RWPE2 (cell line): ENCODE results near the gene DUXB.

Experiments
- ATAC-seq: fragments of 200-7000 bp; cut with Tn5 transposase; 3 replicates; pipeline ENCODE4 v1.9.1; 2021; ENCODE audit warnings: low read depth
- DNase-seq: peaks from one replicate; pipeline ENCODE4 v3.0.0-alpha.2; 2020; ENCODE audit warnings: low spot score
- H3K27ac ChIP-seq: fragments of 450-650 bp; 2 replicates; pipeline ENCODE4 v1.5.1; 2017; ENCODE audit warnings: mild to moderate bottlenecking; ENCODE audit not compliant: poor library complexity, severe bottlenecking
- H3K27me3 ChIP-seq: fragments of 250-450 bp; sonication (Bioruptor Pico); 2 replicates; pipeline ENCODE4 v1.5.1; 2021; ENCODE audit warnings: mild to moderate bottlenecking, moderate library complexity; ENCODE audit not compliant: insufficient read depth, poor library complexity, severe bottlenecking
- H3K36me3 ChIP-seq: fragments of 250-450 bp; sonication (Bioruptor Pico); 2 replicates; pipeline ENCODE4 v1.5.1; 2020; ENCODE audit warnings: low read depth, mild to moderate bottlenecking, moderate library complexity
- H3K4me1 ChIP-seq: fragments of 250-450 bp; sonication (Bioruptor Pico); 2 replicates; pipeline ENCODE4 v1.5.1; 2021; ENCODE audit warnings: mild to moderate bottlenecking, moderate library complexity; ENCODE audit not compliant: insufficient read depth, poor library complexity, severe bottlenecking
- H3K4me3 ChIP-seq: fragments of 250-450 bp; sonication (Bioruptor Pico); 2 replicates; pipeline ENCODE4 v1.5.1; 2021; ENCODE audit warnings: mild to moderate bottlenecking, moderate library complexity; ENCODE audit not compliant: severe bottlenecking
- H3K9me3 ChIP-seq: fragments of 250-450 bp; sonication (Bioruptor Pico); 2 replicates; pipeline ENCODE4 v1.5.1; 2021; ENCODE audit warnings: mild to moderate bottlenecking, moderate library complexity; ENCODE audit not compliant: severe bottlenecking
- CTCF ChIP-seq: fragments of 450-650 bp; IDR thresholded peaks from one replicate; pipeline ENCODE4 v1.5.1; 2017; ENCODE audit warnings: mild to moderate bottlenecking, moderate library complexity; ENCODE audit not compliant: poor library complexity, severe bottlenecking

DUXB gene

GRCh38 chr16:75679366-75679765 lies 21.9 kb downstream of the DUXB start:
- Histone ChIP-seq H3K9me3 (peaks cover under 1% of the 10 kb centered on the region), H3K27me3 (no peaks in the 10 kb centered on the region), H3K27ac (no peak overlapping the region), H3K36me3 (no peaks in the 10 kb centered on the region), H3K4me3 (no peak overlapping the region), H3K4me1 (no peaks in the 10 kb centered on the region)
- ATAC-seq (no peak), DNase-seq (no peak)
- no peak for TF ChIP-seq CTCF

- Histone ChIP-seq H3K4me1 (no peaks in the 10 kb centered on the region), H3K27me3 (no peaks in the 10 kb centered on the region), H3K9me3 (no peaks in the 10 kb centered on the region), H3K36me3 (no peaks in the 10 kb centered on the region), H3K27ac (no peak within 1 kb of the TSS), H3K4me3 (no peak within 1 kb of the TSS)
- ATAC-seq (no peak), DNase-seq (no peak)
- no peak for TF ChIP-seq CTCF
Measured at GRCh38 chr16:75676909-75677308, 24.4 kb downstream of the DUXB start, which contains the start of gene CPHXL2. TSS of gene CPHXL2 (minus strand) at chr16:75677009. CDS start at chr16:75676999, 10 bp downstream.

GRCh38 chr16:75667503-75667902 lies 33.8 kb downstream of the DUXB start:
- Histone ChIP-seq H3K27ac (no peak overlapping the region), H3K27me3 (no peaks in the 10 kb centered on the region), H3K4me3 (no peak overlapping the region), H3K4me1 (no peaks in the 10 kb centered on the region), H3K36me3 (no peaks in the 10 kb centered on the region), H3K9me3 (no peaks in the 10 kb centered on the region)
- no peak for DNase-seq
- ATAC-seq, result no peak
- TF ChIP-seq CTCF, result no peak

- Histone ChIP-seq H3K9me3 (no peaks in the 10 kb centered on the region), H3K36me3 (peaks cover 36% of the 10 kb centered on the region), H3K27ac (no peak overlapping the region), H3K27me3 (no peaks in the 10 kb centered on the region), H3K4me1 (no peaks in the 10 kb centered on the region), H3K4me3 (no peak overlapping the region)
- no peak for ATAC-seq
- no peak for DNase-seq
- no peak for TF ChIP-seq CTCF
Measured at GRCh38 chr16:75660726-75661302, 40.4 kb downstream of the DUXB start.

- Histone ChIP-seq H3K4me1 (no peaks in the 10 kb centered on the region), H3K27me3 (no peaks in the 10 kb centered on the region), H3K4me3 (no peak overlapping the region), H3K9me3 (no peaks in the 10 kb centered on the region), H3K36me3 (peaks cover 41% of the 10 kb centered on the region), H3K27ac (no peak overlapping the region)
- DNase-seq (no peak), ATAC-seq (no peak)
- TF ChIP-seq CTCF, result no peak
Measured at GRCh38 chr16:75660321-75660720, 40.9 kb downstream of the DUXB start.
